GM12892 (cell line): Measurements from ENCODE around the gene SNX10.

ENCODE experiments used
- POLR2A ChIP-seq: IDR thresholded peaks from 2 replicates; pipeline ENCODE4 v1.6.1; 2011; ENCODE audit warnings: low read depth, low read length, control low read depth
- TAF1 ChIP-seq: IDR thresholded peaks from 2 replicates; pipeline ENCODE4 v1.6.1; 2011; ENCODE audit warnings: low read depth, mild to moderate bottlenecking, control low read depth, low read length, borderline replicate concordance

DNA sequence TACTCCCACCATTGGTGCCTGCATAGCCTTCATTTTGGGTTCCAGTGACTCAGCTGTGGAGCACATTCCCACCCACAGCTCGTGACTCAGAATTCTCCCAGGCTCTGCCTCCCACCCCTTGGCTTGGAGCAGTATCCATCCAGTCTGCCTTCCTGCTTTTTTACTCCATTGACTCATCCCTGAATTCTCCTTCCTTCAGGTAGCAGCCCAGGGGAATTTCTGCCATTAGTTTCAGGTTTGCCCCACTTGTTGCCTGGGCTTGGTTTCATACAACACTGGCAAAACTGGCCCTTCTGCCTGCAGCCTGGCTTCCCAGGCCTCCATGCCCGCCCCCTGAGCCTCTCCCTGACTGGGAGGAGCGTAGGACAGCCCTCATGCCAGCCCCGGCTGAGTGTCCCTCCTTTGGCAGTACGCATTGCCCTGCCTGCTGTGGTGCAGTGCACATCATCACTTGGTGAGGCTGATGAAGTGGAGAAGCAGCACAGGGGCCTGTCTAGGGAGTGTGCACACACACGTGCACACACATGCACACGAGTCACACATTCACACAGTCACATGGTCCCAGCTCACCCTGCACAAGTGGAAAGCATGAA, 55.0 kb downstream of the SNX10 start:
- TF ChIP-seq TAF1 (no peak), POLR2A (no peak)
